BJ (cell line): Measurements from ENCODE around the gene CEBPG. TPM values are rescaled to one million over a fixed set of nuclear protein-coding genes. Genes with fewer than 3 reads are reported as not detected.

ENCODE experiments used
- CTCF ChIA-PET: fragments of 350-600 bp; formaldehyde crosslinking; extraction: SDS; loops from one replicate; lab custom pipeline; 2021; ENCODE audit warnings: antibody characterized with exemption, inconsistent platforms; lab: Yijun Ruan, JAX
- POLR2A ChIA-PET: fragments of 300-600 bp; sonication (Branson Sonifier 250); formaldehyde crosslinking; extraction: SDS; loops from one replicate; lab custom pipeline; 2021; ENCODE audit warnings: antibody characterized with exemption; lab: Charles Lee
- DNase-seq: peaks from one replicate; pipeline ENCODE4 v3.0.0-alpha.2; 2011; ENCODE audit warnings: low read depth
- H3K27me3 ChIP-seq: 2 replicates; pipeline ENCODE4 v1.6.0; 2011; ENCODE audit warnings: low read length; ENCODE audit not compliant: control insufficient read depth, insufficient read depth
- H3K36me3 ChIP-seq: 2 replicates; pipeline ENCODE4 v1.5.1; 2011; ENCODE audit warnings: low read length; ENCODE audit not compliant: control insufficient read depth, insufficient read depth
- H3K4me3 ChIP-seq: 2 replicates; pipeline ENCODE4 v1.5.1; 2011; ENCODE audit warnings: low read depth, mild to moderate bottlenecking, control low read depth, low read length
- polyA plus RNA-seq: library from polyadenylated mRNA; depleted of rRNA; stranded (reverse); fragments of >200 nt; gene quantifications from 2 replicates; pipeline ENCODE4 v1.2.3, GENCODE V29; 2011
- TF ChIP-seq, protein P1 (sequence below): IDR thresholded peaks from 2 replicates; pipeline ENCODE4 v1.5.1; 2011; ENCODE audit warnings: low read depth, mild to moderate bottlenecking, control low read depth, inconsistent platforms, low read length, moderate library complexity; ENCODE audit not compliant: insufficient read depth

The CEBPG gene
- polyA plus RNA-seq, 1 experiment: 16.0 TPM

DNA sequence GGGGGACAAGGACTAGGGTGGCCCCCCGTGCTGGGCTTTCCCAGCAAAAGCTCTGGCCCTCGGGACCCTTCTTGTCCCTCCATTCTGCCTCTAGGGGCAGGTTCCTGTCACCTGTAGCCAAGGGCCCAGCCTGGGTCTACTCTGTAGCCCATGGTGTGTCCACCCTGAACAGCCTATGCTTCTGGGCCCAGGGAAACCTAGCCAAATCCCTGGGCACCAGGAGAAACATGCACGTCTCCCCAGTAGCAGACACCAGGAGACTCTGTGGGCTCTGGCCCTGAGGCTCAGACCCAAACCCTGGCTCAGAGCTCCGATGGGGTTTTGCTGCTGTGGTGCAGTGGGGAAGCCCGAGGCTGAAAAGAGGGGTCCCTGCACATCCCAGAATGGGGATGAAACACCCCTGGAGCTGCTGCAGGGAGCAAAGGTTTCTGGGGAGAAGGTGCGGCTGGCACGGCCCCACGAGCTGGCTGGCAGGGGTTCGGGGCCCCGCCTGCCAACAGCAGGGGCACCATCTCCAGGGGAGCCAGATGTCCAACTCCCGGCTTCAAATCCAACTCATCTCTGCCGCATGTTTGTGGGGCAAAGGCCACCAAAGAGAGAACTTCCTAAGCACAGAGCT is 18.2 kb downstream of the CEBPG start:
- TF ChIP-seq, protein P1, sequence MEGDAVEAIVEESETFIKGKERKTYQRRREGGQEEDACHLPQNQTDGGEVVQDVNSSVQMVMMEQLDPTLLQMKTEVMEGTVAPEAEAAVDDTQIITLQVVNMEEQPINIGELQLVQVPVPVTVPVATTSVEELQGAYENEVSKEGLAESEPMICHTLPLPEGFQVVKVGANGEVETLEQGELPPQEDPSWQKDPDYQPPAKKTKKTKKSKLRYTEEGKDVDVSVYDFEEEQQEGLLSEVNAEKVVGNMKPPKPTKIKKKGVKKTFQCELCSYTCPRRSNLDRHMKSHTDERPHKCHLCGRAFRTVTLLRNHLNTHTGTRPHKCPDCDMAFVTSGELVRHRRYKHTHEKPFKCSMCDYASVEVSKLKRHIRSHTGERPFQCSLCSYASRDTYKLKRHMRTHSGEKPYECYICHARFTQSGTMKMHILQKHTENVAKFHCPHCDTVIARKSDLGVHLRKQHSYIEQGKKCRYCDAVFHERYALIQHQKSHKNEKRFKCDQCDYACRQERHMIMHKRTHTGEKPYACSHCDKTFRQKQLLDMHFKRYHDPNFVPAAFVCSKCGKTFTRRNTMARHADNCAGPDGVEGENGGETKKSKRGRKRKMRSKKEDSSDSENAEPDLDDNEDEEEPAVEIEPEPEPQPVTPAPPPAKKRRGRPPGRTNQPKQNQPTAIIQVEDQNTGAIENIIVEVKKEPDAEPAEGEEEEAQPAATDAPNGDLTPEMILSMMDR: no peak
- CTCF ChIA-PET: interaction anchor here (0.6 to 1.6 kb wide), 5 partner anchors 15 to 815 kb away, joined by 3 to 4 read pairs (median 3); no protein-coding TSS in a partner anchor
- peaks cover 13% of the 10 kb centered on the region for H3K36me3 ChIP-seq
- POLR2A ChIA-PET: no interaction called here
- no peak for DNase-seq
- no peak overlapping the region for H3K4me3 ChIP-seq
- no peaks in the 10 kb centered on the region for H3K27me3 ChIP-seq

DNA sequence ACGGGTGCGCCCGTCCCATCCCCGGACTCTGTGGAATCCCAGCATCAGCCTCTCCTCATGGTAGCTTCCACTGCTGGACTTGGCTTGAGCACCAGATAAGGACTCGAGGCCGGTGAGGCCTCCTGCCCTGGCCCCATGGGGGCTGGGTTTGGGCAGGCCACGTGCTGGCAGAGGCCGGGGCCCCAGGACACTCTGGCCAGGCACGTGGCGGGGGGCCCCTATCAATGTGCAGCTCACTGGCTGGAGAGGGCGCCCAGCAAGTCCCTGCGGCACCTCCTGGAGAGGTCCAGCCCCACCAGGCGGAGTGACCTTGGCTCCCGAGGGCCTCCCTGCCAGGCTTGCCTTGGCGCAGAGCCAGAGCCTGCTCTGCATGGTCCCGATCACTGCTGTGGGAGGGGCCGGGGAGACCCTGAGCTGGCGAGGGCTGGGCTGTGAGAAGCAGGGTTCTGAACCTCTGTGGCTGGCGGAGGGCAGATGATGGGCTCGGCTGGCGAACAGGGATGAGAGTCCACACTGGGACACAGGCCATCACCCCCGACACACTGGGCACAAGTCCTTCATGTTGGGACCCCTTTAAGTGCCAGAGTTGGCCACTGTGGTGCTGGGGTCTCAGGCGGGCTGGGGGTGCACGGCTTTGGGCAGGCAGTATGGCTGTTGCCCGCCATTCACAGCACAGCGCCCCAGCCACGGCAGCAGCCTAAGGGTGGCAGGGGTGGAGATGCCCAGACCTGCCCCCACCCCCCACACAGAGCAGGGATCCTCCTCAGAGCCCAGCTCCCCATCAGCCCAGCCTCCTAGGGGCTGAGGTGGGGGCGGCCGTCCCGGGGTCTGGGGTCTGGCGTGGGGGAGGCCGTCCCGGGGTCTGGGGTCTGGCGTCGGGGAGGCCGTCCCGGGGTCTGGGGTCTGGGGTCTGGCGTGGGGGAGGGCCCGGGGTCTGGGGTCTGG is 19.1 kb downstream of the CEBPG start:
- TF ChIP-seq, protein P1: no peak
- H3K27me3 ChIP-seq: no peaks in the 10 kb centered on the region
- ChIA-PET CTCF (interaction anchor here (0.6 to 1.6 kb wide), 5 partner anchors 14 to 814 kb away, joined by 3 to 4 read pairs (median 3); no protein-coding TSS in a partner anchor), POLR2A (no interaction called here)
- no peak for DNase-seq
- H3K4me3 ChIP-seq: no peak overlapping the region
- peaks cover 11% of the 10 kb centered on the region for H3K36me3 ChIP-seq

DNA sequence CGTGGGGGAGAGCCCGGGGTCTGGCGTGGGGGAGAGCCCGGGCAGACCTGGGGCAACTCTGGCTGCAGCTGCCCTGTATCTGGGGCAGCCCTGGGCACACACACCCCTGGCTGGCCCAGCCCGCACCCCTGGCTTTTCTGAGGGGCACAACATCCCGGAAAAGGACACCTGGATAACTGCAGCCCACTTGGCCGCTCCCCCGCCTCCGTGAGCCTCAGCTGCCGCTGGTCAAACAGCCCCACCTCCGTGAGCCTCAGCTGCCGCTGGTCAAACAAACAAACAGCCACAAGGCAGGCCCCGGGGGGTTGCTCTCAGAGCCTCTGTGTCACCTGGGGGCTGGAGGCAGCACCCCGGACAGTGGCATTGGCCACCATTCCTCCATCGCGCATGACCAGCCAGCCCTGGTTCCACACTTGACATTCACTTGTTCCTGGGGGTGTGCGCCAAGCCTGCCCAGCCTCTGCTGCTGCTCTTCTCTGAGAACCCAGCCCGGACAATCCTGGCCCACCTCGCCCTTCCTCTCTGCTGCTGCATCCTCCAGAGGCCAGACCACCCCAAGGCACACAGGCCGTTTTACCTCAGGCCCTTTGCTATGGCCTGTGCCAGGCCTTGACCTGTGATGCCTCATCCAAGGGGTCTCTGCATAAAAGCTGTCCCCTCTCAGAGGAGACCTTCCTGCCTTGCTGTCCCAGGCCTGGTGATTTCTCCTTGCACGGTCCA is 19.9 kb downstream of the CEBPG start:
- Histone ChIP-seq H3K27me3 (no peaks in the 10 kb centered on the region), H3K4me3 (no peak overlapping the region), H3K36me3 (peaks cover 6% of the 10 kb centered on the region)
- ChIA-PET POLR2A (no interaction called here), CTCF (interaction anchor here (0.7 to 2.0 kb wide), 6 partner anchors 12 to 158 kb away, joined by 3 to 13 read pairs (median 4); no protein-coding TSS in a partner anchor)
- TF ChIP-seq, protein P1: no peak
- no peak for DNase-seq

DNA sequence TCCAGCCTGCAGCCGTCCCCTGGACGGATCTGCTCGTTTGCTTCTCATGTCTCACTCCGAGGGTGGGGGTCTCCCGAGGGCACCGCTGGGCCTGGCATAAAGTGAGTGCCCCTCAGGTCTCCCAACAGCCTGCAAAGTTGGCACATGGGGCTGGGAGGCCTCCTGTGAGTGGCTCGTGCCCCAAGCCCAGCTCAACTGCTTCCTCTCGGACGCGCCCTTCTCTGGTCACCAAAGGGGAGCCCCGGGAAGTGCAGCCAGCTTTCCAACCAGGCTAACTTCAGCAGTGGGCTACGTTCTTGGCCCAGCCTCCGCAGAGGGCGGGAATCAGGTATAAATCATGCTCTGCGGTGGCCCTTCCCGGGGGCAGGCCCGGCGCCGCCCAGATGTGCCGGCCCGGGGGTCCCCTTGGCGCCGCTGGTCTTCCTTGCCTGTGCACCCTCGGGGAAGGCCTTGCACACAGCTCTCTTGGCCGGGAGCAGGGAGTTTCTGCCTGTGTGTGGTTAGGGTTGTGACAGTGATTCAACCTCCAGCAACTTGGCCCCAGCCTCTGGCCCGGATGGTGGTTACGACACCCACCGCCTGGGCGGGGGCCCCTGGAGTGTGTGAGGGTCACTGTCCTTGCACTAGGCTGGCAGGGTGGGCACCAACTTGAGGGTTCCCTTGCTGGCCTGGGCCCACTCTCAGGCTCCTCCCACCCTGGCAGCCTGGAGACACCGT is 20.7 kb downstream of the CEBPG start:
- ChIA-PET CTCF (interaction anchor here (0.7 to 2.0 kb wide), 8 partner anchors 12 to 463 kb away, joined by 3 to 13 read pairs (median 4); no protein-coding TSS in a partner anchor), POLR2A (no interaction called here)
- H3K36me3 ChIP-seq: peaks cover under 1% of the 10 kb centered on the region; the same call in 1 of the 2 replicates
- TF ChIP-seq, protein P1: no peak
- no peak overlapping the region for H3K4me3 ChIP-seq
- no peak for DNase-seq
- no peaks in the 10 kb centered on the region for H3K27me3 ChIP-seq
